GM12872 (cell line): ENCODE results near the gene ARHGAP31.

Source experiments
- TF ChIP-seq, protein P1 (sequence below): IDR thresholded peaks from 3 replicates; pipeline ENCODE4 v1.5.1; 2011; ENCODE audit warnings: low read depth, mild to moderate bottlenecking, low read length, moderate library complexity; ENCODE audit not compliant: insufficient read depth

ARHGAP31 gene

DNA sequence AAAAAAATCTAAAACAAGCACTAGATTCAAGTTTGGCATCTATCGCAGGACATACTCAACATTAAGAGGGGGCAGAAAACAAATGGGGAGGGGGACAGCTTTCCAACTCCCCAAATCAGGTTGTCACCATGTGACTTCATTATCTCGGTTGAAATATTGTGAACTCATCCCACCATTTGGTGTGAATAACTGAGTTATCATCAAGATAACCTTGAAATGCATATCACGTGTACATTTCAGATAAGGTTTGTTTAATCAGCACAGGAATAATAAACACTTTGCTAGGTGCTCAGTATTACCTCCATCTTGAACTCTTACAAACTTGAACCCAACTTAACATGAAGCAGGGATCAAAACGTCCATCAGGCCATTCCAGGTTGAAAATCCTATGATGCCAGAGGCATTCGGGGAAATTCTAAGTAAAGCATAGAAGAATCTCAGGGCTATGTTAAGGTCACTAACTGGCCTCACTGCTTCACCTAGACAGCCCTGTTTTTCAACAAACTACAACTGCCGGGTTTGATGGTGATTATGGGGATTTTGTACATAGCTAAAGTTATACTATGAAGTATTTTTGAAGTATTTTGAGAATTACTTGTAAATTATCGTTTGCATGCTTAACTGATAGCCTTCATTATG lies 3.0 kb upstream of the ARHGAP31 start:
- TF ChIP-seq, protein P1, sequence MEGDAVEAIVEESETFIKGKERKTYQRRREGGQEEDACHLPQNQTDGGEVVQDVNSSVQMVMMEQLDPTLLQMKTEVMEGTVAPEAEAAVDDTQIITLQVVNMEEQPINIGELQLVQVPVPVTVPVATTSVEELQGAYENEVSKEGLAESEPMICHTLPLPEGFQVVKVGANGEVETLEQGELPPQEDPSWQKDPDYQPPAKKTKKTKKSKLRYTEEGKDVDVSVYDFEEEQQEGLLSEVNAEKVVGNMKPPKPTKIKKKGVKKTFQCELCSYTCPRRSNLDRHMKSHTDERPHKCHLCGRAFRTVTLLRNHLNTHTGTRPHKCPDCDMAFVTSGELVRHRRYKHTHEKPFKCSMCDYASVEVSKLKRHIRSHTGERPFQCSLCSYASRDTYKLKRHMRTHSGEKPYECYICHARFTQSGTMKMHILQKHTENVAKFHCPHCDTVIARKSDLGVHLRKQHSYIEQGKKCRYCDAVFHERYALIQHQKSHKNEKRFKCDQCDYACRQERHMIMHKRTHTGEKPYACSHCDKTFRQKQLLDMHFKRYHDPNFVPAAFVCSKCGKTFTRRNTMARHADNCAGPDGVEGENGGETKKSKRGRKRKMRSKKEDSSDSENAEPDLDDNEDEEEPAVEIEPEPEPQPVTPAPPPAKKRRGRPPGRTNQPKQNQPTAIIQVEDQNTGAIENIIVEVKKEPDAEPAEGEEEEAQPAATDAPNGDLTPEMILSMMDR: no peak

DNA sequence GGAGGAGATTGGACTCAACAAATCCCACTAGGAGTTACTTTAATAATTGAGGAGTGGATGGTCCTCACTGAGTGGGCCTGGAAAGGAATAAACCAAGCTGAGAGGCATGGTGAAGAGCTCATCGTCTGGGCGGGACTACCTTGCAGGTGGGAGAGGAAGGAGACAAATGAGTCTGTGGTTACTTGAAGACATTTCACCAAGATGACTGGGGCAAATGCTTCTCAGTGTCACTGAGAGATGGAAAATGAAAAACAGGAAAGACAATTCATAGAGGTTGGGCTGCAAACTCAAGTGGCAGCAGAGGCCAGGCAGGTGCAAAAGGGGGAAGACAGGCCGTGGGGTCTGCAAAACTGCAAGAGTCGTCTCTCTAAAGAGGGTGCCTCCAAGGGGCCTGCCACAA lies 1.5 kb upstream of the ARHGAP31 start:
- TF ChIP-seq, protein P1: no peak

DNA sequence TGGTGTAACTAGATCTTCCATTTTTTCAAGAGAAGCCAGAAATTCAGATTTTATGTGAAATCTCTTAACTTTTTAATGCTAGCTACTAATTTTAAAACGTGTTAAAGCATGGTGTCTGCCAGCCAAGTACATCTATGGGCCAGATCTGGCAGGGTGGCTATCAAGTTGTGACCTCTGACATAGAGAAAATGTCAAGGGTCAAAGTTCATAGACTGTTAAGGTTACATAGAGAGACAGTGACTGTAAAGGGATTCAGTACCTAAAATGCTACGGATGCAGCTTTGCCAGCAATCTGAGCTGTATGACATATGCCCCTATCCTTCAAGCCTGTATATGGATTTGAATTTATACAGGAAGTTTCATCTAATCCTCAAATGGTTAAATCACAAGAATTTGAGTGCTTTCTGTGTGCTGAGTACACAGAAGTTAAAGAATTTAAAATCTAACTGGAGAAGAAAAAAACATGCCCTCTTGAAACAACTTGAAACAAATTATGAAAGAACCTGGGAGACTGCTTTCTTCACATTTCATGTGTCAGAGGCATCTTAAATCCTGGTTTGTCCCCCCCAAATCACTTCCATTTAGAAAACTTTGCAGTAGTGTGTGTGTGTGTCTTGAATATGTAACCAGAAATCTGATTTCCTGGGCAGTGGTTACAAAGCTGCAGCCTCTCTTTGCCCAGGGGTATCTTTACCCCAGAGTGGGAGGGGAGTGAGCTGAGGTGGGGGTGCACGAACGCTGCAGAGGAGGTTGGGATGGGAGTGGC lies 895 bp upstream of the ARHGAP31 start:
- TF ChIP-seq, protein P1: no peak

DNA sequence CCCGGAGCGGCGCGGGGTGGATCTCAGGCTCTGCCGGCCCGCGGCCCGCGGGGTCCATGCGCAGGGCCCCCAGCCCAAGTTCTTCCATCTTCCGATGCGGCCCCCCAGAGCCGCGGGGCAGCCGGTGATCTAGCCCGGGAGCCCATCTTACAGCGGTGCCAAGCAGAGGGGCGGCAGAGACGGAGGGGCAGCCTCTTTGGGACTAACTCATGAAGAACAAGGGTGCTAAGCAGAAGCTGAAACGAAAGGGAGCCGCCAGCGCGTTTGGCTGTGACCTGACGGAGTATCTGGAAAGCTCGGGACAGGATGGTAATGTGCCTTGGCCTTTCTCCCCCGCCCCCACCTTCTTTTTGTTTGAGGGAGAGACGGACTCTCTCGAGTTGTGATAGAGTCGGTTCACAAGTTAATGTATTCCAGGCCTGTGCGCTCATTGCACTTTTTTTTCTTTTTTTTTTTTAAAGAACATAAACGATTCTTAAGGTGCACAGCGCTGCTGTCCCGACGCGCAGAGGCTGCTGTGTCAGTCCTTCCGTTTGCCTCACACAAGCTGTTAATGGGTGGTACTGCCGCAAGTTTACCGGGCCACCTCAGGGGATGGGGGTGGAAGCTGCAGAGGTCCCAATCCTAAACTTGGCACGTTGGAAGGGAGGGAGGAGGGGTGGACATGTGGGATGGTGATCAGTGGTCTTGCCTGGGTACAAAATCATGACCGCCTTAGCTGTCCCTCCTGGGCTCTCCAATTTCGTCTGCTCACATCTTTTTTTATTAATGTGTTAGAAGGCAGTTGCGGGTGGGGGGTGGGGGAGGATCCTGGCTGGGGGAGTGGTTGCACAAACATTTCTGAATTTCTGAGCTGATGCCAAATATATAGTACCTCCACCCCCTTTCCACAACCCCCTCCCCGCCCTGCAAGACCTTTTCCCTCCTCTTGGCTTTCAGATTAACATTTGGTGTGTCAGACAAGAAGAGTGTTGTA lies 801 bp downstream of the ARHGAP31 start:
- TF ChIP-seq, protein P1: no peak

DNA sequence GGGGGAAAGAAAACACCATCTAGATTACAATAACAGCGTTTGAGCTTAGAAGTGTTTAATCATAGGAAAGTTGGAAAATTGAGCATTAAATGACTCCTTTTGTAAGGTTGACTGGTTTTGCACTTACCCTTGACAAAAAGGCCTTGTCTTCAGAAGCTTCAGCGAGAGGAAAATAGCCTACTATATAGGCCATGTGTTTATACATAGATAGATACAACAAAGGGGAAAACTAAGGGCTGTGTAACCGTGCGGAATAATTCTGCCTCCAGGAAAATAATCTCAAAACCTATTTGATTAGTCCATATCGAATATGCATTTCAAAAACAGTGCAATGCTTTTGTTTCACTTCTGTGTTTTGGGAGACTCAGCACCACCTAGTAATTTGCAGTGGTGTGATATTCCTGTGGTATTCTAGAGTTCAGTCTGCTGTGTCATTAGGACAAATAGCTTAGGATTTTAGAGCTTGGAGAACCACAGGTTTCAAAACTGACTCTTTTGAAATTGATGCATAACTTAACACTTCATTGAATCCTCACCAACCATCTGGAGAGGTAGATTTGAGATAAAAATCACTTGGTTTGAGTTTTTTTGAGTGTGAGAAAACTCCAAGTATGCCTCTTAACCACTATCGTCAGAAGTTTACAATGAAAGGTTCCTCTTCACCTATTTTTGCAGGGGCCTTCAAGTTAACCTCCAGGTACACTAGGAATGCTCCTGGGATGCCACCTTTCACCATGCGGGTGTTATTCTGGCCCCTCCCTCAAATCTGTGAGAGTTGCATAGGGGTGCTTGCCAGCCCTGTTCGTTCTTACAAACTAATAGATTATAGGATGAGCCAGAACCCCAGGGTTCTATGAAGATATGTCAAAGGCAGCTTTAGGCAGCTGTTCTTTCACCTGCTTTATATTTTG lies 1.9 kb downstream of the ARHGAP31 start:
- TF ChIP-seq, protein P1: no peak

DNA sequence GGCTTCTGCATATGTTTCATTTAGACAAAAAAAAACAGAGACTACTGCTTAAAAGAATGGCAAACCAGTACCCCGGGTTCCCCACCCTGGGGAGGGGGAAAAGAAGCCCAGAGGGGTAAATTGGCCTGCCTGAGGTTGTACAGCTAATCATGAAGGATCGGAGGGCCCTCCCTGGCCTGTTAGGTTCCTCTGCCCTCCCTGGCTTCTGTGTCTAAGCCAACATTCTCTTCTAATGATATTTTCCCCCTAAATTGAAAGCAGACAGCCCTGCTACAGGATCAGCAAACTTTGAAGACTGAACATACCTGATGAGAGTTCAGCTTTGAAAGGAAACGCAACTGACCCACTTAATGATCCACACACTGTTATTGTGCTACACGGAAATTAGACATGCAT lies 2.5 kb downstream of the ARHGAP31 start:
- TF ChIP-seq, protein P1: no peak
